ENCODE measurements around the gene RAB7B. TPM values are rescaled to one million over a fixed set of nuclear protein-coding genes. Genes with fewer than 3 reads are reported as not detected.
"Not testable (repeated sequence)": the region's sequence is repeated elsewhere in the genome, so short reads cannot be mapped to it uniquely, and the experiment has no call there.

The RAB7B gene
- total RNA-seq, 1 donor from 2014 or later: not detected

- intact Hi-C loops (cut with micrococcal nuclease): no loop called here
- H3K27me3 Mint-ChIP-seq (ENCODE audit: low read depth): peaks cover 20% of the 10 kb centered on the region
- H3K27ac Mint-ChIP-seq: no peak overlapping the region
- H3K4me1 Mint-ChIP-seq (ENCODE audit: low read depth): peaks cover 23% of the 10 kb centered on the region
- DNase-seq (ENCODE audit: low spot score): no peak
- H3K9me3 Mint-ChIP-seq: no peaks in the 10 kb centered on the region
- no peaks in the 10 kb centered on the region for H3K36me3 Mint-ChIP-seq (ENCODE audit: low read depth)
- H3K4me3 Mint-ChIP-seq (ENCODE audit: low read depth): no peak overlapping the region
Observed at GRCh38 chr1:206001476-206001888, 1.7 kb downstream of the RAB7B start.

GRCh38 chr1:206000641-206001339 lies 2.4 kb downstream of the RAB7B start:
- Mint-ChIP-seq H3K27me3 (ENCODE audit: low read depth) (peaks cover 17% of the 10 kb centered on the region), H3K27ac (peak overlapping the region; percentile 22), H3K36me3 (ENCODE audit: low read depth) (no peaks in the 10 kb centered on the region), H3K4me3 (ENCODE audit: low read depth) (no peak overlapping the region), H3K4me1 (ENCODE audit: low read depth) (peaks cover 17% of the 10 kb centered on the region), H3K9me3 (no peaks in the 10 kb centered on the region)
- intact Hi-C loops (cut with micrococcal nuclease): no loop called here
- DNase-seq (ENCODE audit: low spot score): no peak

- H3K9me3 Mint-ChIP-seq: no peaks in the 10 kb centered on the region
- intact Hi-C loops (cut with micrococcal nuclease): no loop called here
- peaks cover 8% of the 10 kb centered on the region for H3K4me1 Mint-ChIP-seq (ENCODE audit: low read depth)
- H3K4me3 Mint-ChIP-seq (ENCODE audit: low read depth): no peak overlapping the region
- peaks cover 17% of the 10 kb centered on the region for H3K27me3 Mint-ChIP-seq (ENCODE audit: low read depth)
- no peak for DNase-seq (ENCODE audit: low spot score)
- H3K36me3 Mint-ChIP-seq (ENCODE audit: low read depth): no peaks in the 10 kb centered on the region
- H3K27ac Mint-ChIP-seq: no peak overlapping the region
Observed at GRCh38 chr1:205998457-205999241, 4.5 kb downstream of the RAB7B start.

GRCh38 chr1:205996641-205997040 lies 6.6 kb downstream of the RAB7B start:
- DNase-seq (ENCODE audit: low spot score); H3K4me3 Mint-ChIP-seq (ENCODE audit: low read depth); intact Hi-C loops (cut with micrococcal nuclease); H3K27ac Mint-ChIP-seq; H3K4me1 Mint-ChIP-seq (ENCODE audit: low read depth); H3K9me3 Mint-ChIP-seq; H3K36me3 Mint-ChIP-seq (ENCODE audit: low read depth): not testable (repeated sequence)
- H3K27me3 Mint-ChIP-seq (ENCODE audit: low read depth): peaks cover 21% of the 10 kb centered on the region

GRCh38 chr1:205994346-205994745 lies 8.8 kb downstream of the RAB7B start:
- Mint-ChIP-seq H3K4me1 (ENCODE audit: low read depth) (no peaks in the 10 kb centered on the region), H3K9me3 (no peaks in the 10 kb centered on the region), H3K4me3 (ENCODE audit: low read depth) (no peak overlapping the region), H3K27ac (no peak overlapping the region), H3K27me3 (ENCODE audit: low read depth) (peaks cover 34% of the 10 kb centered on the region), H3K36me3 (ENCODE audit: low read depth) (no peaks in the 10 kb centered on the region)
- intact Hi-C loops (cut with micrococcal nuclease): no loop called here
- no peak for DNase-seq (ENCODE audit: low spot score)

GRCh38 chr1:205993068-205993467 lies 10.1 kb downstream of the RAB7B start:
- H3K4me3 Mint-ChIP-seq (ENCODE audit: low read depth): no peak overlapping the region
- peaks cover 34% of the 10 kb centered on the region for H3K27me3 Mint-ChIP-seq (ENCODE audit: low read depth)
- H3K9me3 Mint-ChIP-seq: no peaks in the 10 kb centered on the region
- no peak overlapping the region for H3K27ac Mint-ChIP-seq
- no peaks in the 10 kb centered on the region for H3K4me1 Mint-ChIP-seq (ENCODE audit: low read depth)
- DNase-seq (ENCODE audit: low spot score): no peak
- intact Hi-C loops (cut with micrococcal nuclease): no loop called here
- H3K36me3 Mint-ChIP-seq (ENCODE audit: low read depth): no peaks in the 10 kb centered on the region

GRCh38 chr1:205992218-205992882 lies 10.8 kb downstream of the RAB7B start:
- Mint-ChIP-seq H3K4me3 (ENCODE audit: low read depth) (no peak overlapping the region), H3K27me3 (ENCODE audit: low read depth) (peaks cover 29% of the 10 kb centered on the region), H3K9me3 (no peaks in the 10 kb centered on the region), H3K4me1 (ENCODE audit: low read depth) (no peaks in the 10 kb centered on the region), H3K36me3 (ENCODE audit: low read depth) (no peaks in the 10 kb centered on the region), H3K27ac (no peak overlapping the region)
- intact Hi-C loops (cut with micrococcal nuclease): no loop called here
- no peak for DNase-seq (ENCODE audit: low spot score)

GRCh38 chr1:205991237-205991636 lies 12.0 kb downstream of the RAB7B start:
- no peaks in the 10 kb centered on the region for H3K9me3 Mint-ChIP-seq
- no peak overlapping the region for H3K4me3 Mint-ChIP-seq (ENCODE audit: low read depth)
- peaks cover 21% of the 10 kb centered on the region for H3K27me3 Mint-ChIP-seq (ENCODE audit: low read depth)
- intact Hi-C loops (cut with micrococcal nuclease): no loop called here
- H3K27ac Mint-ChIP-seq: no peak overlapping the region
- H3K36me3 Mint-ChIP-seq (ENCODE audit: low read depth): no peaks in the 10 kb centered on the region
- H3K4me1 Mint-ChIP-seq (ENCODE audit: low read depth): no peaks in the 10 kb centered on the region
- DNase-seq (ENCODE audit: low spot score): no peak

- Mint-ChIP-seq H3K4me3 (ENCODE audit: low read depth) (no peak overlapping the region), H3K27me3 (ENCODE audit: low read depth) (peaks cover 21% of the 10 kb centered on the region), H3K4me1 (ENCODE audit: low read depth) (no peaks in the 10 kb centered on the region), H3K36me3 (ENCODE audit: low read depth) (no peaks in the 10 kb centered on the region), H3K27ac (no peak overlapping the region), H3K9me3 (no peaks in the 10 kb centered on the region)
- intact Hi-C loops (cut with micrococcal nuclease): no loop called here
- DNase-seq (ENCODE audit: low spot score): no peak
Observed at GRCh38 chr1:205990226-205990625, 13.0 kb downstream of the RAB7B start.

GRCh38 chr1:205989786-205990185 lies 13.4 kb downstream of the RAB7B start:
- Mint-ChIP-seq H3K36me3 (ENCODE audit: low read depth) (no peaks in the 10 kb centered on the region), H3K4me3 (ENCODE audit: low read depth) (no peak overlapping the region), H3K27ac (no peak overlapping the region), H3K27me3 (ENCODE audit: low read depth) (peaks cover 21% of the 10 kb centered on the region), H3K4me1 (ENCODE audit: low read depth) (no peaks in the 10 kb centered on the region), H3K9me3 (no peaks in the 10 kb centered on the region)
- no peak for DNase-seq (ENCODE audit: low spot score)
- intact Hi-C loops (cut with micrococcal nuclease): no loop called here

GRCh38 chr1:205988585-205988995 lies 14.6 kb downstream of the RAB7B start:
- H3K36me3 Mint-ChIP-seq (ENCODE audit: low read depth): no peaks in the 10 kb centered on the region
- H3K9me3 Mint-ChIP-seq: no peaks in the 10 kb centered on the region
- H3K4me3 Mint-ChIP-seq (ENCODE audit: low read depth): no peak overlapping the region
- intact Hi-C loops (cut with micrococcal nuclease): no loop called here
- H3K27ac Mint-ChIP-seq: no peak overlapping the region
- peaks cover 21% of the 10 kb centered on the region for H3K27me3 Mint-ChIP-seq (ENCODE audit: low read depth)
- no peak for DNase-seq (ENCODE audit: low spot score)
- H3K4me1 Mint-ChIP-seq (ENCODE audit: low read depth): no peaks in the 10 kb centered on the region

- Mint-ChIP-seq H3K36me3 (ENCODE audit: low read depth) (no peaks in the 10 kb centered on the region), H3K4me1 (ENCODE audit: low read depth) (no peaks in the 10 kb centered on the region), H3K27me3 (ENCODE audit: low read depth) (peaks cover 17% of the 10 kb centered on the region), H3K9me3 (no peaks in the 10 kb centered on the region), H3K27ac (no peak overlapping the region), H3K4me3 (ENCODE audit: low read depth) (no peak overlapping the region)
- intact Hi-C loops (cut with micrococcal nuclease): no loop called here
- DNase-seq (ENCODE audit: low spot score): no peak
Observed at GRCh38 chr1:205986861-205987260, 16.3 kb downstream of the RAB7B start.

GRCh38 chr1:205986292-205986691 lies 16.9 kb downstream of the RAB7B start:
- H3K36me3 Mint-ChIP-seq (ENCODE audit: low read depth): no peaks in the 10 kb centered on the region
- no peak for DNase-seq (ENCODE audit: low spot score)
- intact Hi-C loops (cut with micrococcal nuclease): no loop called here

More at GRCh38 chr1:205986292-205986691, 16.9 kb downstream of the RAB7B start:
- H3K27ac Mint-ChIP-seq: no peak overlapping the region
- peaks cover 12% of the 10 kb centered on the region for H3K27me3 Mint-ChIP-seq (ENCODE audit: low read depth)
- H3K4me1 Mint-ChIP-seq (ENCODE audit: low read depth): no peaks in the 10 kb centered on the region
- H3K9me3 Mint-ChIP-seq: no peaks in the 10 kb centered on the region
- H3K4me3 Mint-ChIP-seq (ENCODE audit: low read depth): no peak overlapping the region

All from activated T-helper 2 cell treated with anti-CD3 and anti-CD28 coated beads, Interferon-gamma antibody, Interleukin-2, Interleukin-4, amounts not matched to agents 10 μg/mL and 5 μg/mL and 100 μg/mL, durations not matched to agents 14 hours and 24 hours and 36 hours (primary cell).